Measurements from ENCODE around the gene SOAT2.

- TF ChIP-seq CTCF (IDR thresholded peaks at IDR 0.05; ENCODE audit: low read length) (no peak), EZH2 (IDR thresholded peaks at IDR 0.05; ENCODE audit: borderline replicate concordance, low read length) (no peak)
These were observed 23.8 kb upstream of the SOAT2 start, which contains the start of gene SPRYD3 for GRCh38 chr12:53079226-53080117.
